Kidney (tissue), 14 donors: ENCODE data around the gene ACOXL. TPM values are rescaled to one million over a fixed set of nuclear protein-coding genes. Genes with fewer than 3 reads are reported as not detected.

Experiments
- DNase-seq, 5 donors: peaks; one replicate each; pipeline ENCODE4 v3.0.0-alpha.2; 2013 to 2020
- FAIRE-seq: peaks from 2 replicates; lab custom pipeline; 2012; peaks lifted over from hg19 to GRCh38; lab: Jason Lieb, UNC
- H3K27ac ChIP-seq, 2 donors: one replicate each; pipeline ENCODE4 v1.7.0; 2013; ENCODE audit warnings: low read depth in 2 of 2, low read length in 2 of 2, inconsistent platforms in 1 of 2
- H3K27me3 ChIP-seq: one replicate; pipeline ENCODE4 v1.7.1; 2013; ENCODE audit warnings: low read length, inconsistent platforms; ENCODE audit not compliant: control insufficient read depth, insufficient read depth
- H3K36me3 ChIP-seq, 3 donors: one replicate each; pipeline versions ENCODE4 v1.7.0 to v1.7.1; 2013; ENCODE audit warnings: low read length in 3 of 3, control low read depth in 1 of 3, inconsistent platforms in 1 of 3; ENCODE audit not compliant: insufficient read depth in 3 of 3, control insufficient read depth in 2 of 3
- H3K4me1 ChIP-seq, 3 donors: one replicate each; pipeline versions ENCODE4 v1.7.0 to v1.7.1; 2013; ENCODE audit warnings: low read length in 3 of 3, inconsistent platforms in 1 of 3, low read depth in 1 of 3; ENCODE audit not compliant: control insufficient read depth in 2 of 3, insufficient read depth in 2 of 3
- H3K4me3 ChIP-seq, 3 donors: one replicate each; pipeline versions ENCODE4 v1.7.0 to v1.8.1; 2013; ENCODE audit warnings: low read length in 3 of 3, control low read depth in 1 of 3, inconsistent platforms in 1 of 3
- H3K9ac ChIP-seq, 3 donors: one replicate each; pipeline versions ENCODE4 v1.7.0 to v1.7.1; 2013; ENCODE audit warnings: low read length in 3 of 3, control low read depth in 1 of 3, inconsistent platforms in 1 of 3
- H3K9me3 ChIP-seq, 3 donors: one replicate each; pipeline versions ENCODE4 v1.7.0 to v1.7.1; 2013; ENCODE audit warnings: low read length in 3 of 3, control low read depth in 1 of 3, inconsistent platforms in 1 of 3; ENCODE audit not compliant: control insufficient read depth in 2 of 3, insufficient read depth in 1 of 3
- CTCF ChIP-seq: IDR thresholded peaks from 3 replicates; pipeline ENCODE4 v1.5.1; 2012; ENCODE audit warnings: mild to moderate bottlenecking, moderate library complexity, borderline replicate concordance; ENCODE audit not compliant: insufficient read depth; ENCODE audit errors: extremely low read depth
- intact Hi-C: fragments of 100-400 bp; cut with DNase I; formaldehyde crosslinking; loops from one replicate; pipeline ENCODE4 v1.11.1; 2022
- polyA plus RNA-seq: library from polyadenylated mRNA; stranded (reverse); fragments of 350-450 nt; fragmentation: Illumina TruSeq; extraction: RNeasy Lipid Tissue Mini Kit (QIAGEN cat#74804); gene quantifications from one replicate; pipeline ENCODE4 v1.2.3, GENCODE V29; 2014; ENCODE audit warnings: low read depth, low replicate concordance; ENCODE audit not compliant: insufficient read depth
- total RNA-seq: library from RNA; stranded (reverse); fragmentation: NEBNext Ultra II Directional; extraction: Animal tissue kit (Norgen Biotek cat#: 25700); gene quantifications from one replicate; pipeline ENCODE4 v1.2.1, GENCODE V29; 2021
- donor health status: control.
- donor health status: control.
- donor health status: control.
- donor health status: control.
- donor health status: control.
- donor health status: DM: yes; HTN: yes; CAD: no.
- donor health status: Normal renal cell carcinoma (clear cell type).

Gene ACOXL
- total and polyA plus RNA-seq, 2 donors from 2014 or later: 2.0 TPM; not detected in 1

- no peaks in the 10 kb centered on the region for H3K9me3 ChIP-seq
- no peaks in the 10 kb centered on the region for H3K27me3 ChIP-seq
- intact Hi-C loops: no loop called here
- peaks cover 0 to 6% (median 0%) of the 10 kb centered on the region in 3 donors for H3K4me1 ChIP-seq
- no peak for FAIRE-seq
- H3K27ac ChIP-seq: no peak overlapping the region
- DNase-seq: no peak
- H3K9ac ChIP-seq: no peak overlapping the region
- TF ChIP-seq CTCF: no peak
- H3K4me3 ChIP-seq: no peak overlapping the region
- H3K36me3 ChIP-seq: no peaks in the 10 kb centered on the region
Measured at GRCh38 chr2:110716959-110717645, 15.3 kb upstream of the ACOXL start.

GRCh38 chr2:110717734-110718133, 14.6 kb upstream of the ACOXL start:
- no peaks in the 10 kb centered on the region for H3K27me3 ChIP-seq
- DNase-seq: peak in 2 of 5 donors; percentile 21 to 58
- intact Hi-C loops: no loop called here
- no peak overlapping the region for H3K27ac ChIP-seq
- TF ChIP-seq CTCF: no peak
- H3K4me3 ChIP-seq: no peak overlapping the region
- peaks cover 0 to 6% (median 0%) of the 10 kb centered on the region in 3 donors for H3K4me1 ChIP-seq
- no peak for FAIRE-seq
- H3K9ac ChIP-seq: no peak overlapping the region
- H3K9me3 ChIP-seq: no peaks in the 10 kb centered on the region
- H3K36me3 ChIP-seq: no peaks in the 10 kb centered on the region

- Histone ChIP-seq H3K4me3 (no peak overlapping the region), H3K9me3 (no peaks in the 10 kb centered on the region)
Measured at GRCh38 chr2:110718382-110718781, 14.0 kb upstream of the ACOXL start.

More at GRCh38 chr2:110718382-110718781, 14.0 kb upstream of the ACOXL start:
- Histone ChIP-seq H3K27me3 (no peaks in the 10 kb centered on the region), H3K9ac (no peak overlapping the region), H3K36me3 (no peaks in the 10 kb centered on the region), H3K4me1 (peaks cover 0 to 6% (median 0%) of the 10 kb centered on the region in 3 donors), H3K27ac (no peak overlapping the region)
- intact Hi-C loops: no loop called here
- TF ChIP-seq CTCF: no peak
- FAIRE-seq: no peak
- DNase-seq: no peak
